GM10248 (cell line): ENCODE measurements around the gene ARL3.
"Not testable (repeated sequence)": the region's sequence is repeated elsewhere in the genome, so short reads cannot be mapped to it uniquely, and the experiment has no call there.

Experiments
- CTCF ChIA-PET: fragments of 300-600 bp; sonication (Branson Sonifier 250); formaldehyde crosslinking; extraction: SDS; loops from one replicate; lab custom pipeline; 2021; ENCODE audit warnings: antibody characterized with exemption; lab: Yijun Ruan, JAX
- POLR2A ChIA-PET: fragments of 350-650 bp; sonication (Branson Sonifier 250); formaldehyde crosslinking; extraction: SDS; loops from one replicate; lab custom pipeline; 2020; ENCODE audit warnings: antibody characterized with exemption; lab: Yijun Ruan, JAX
- DNase-seq: peaks from one replicate; pipeline ENCODE4 v3.0.0; 2012; ENCODE audit errors: extremely low spot score
- TF ChIP-seq, protein P1 (sequence below): IDR thresholded peaks from 2 replicates; pipeline ENCODE4 v1.5.1; 2012; ENCODE audit warnings: mild to moderate bottlenecking, low read depth; ENCODE audit errors: extremely low read depth, missing control alignments, control extremely low read depth

Gene ARL3, protein sequence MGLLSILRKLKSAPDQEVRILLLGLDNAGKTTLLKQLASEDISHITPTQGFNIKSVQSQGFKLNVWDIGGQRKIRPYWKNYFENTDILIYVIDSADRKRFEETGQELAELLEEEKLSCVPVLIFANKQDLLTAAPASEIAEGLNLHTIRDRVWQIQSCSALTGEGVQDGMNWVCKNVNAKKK

DNA sequence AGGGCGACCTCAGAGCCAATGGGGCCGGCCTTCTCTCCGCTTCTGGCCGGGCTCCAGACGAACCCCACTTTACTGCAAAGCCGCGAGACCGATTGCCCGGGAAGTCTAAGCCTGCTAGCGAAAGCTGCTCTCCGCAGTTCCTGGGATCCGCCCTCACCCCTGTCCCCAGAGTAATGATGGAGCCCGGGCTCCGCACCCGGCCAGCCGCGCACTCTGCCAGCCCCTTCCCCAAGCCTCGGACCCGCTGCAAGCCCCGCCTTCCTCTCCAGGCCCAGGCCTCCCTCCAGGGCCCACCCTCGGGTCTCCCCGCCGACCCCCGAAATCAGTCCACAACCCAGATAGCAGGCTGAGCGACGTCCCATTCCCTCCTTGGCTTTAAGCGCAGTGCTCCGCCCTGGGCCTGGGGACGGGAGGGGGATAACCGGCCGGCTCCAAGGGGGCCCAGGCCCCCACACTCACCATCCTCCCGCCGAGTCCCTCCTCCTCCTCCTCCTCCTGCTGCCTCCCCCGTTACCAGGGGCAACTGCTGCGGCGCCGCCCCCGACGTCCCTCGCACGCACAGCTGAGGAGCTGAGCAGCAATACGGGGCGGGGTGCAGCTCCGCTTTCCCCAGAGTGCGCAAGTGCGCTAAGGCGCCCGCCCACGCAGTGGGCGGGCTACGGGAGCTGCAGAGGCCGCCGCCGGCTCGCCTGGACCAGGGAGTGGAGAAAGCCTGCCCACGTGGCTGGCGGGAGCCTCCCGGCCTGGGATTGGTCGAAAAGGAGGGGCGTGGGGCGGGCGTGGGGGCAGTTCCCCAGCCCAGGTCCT is at the start of gene ARL3:
Gene ARL3, minus strand, starts transcription at position 584 of the 807 bp plus-strand sequence. Its CDS starts 122 bp downstream, at position 462.
- TF ChIP-seq, protein P1, sequence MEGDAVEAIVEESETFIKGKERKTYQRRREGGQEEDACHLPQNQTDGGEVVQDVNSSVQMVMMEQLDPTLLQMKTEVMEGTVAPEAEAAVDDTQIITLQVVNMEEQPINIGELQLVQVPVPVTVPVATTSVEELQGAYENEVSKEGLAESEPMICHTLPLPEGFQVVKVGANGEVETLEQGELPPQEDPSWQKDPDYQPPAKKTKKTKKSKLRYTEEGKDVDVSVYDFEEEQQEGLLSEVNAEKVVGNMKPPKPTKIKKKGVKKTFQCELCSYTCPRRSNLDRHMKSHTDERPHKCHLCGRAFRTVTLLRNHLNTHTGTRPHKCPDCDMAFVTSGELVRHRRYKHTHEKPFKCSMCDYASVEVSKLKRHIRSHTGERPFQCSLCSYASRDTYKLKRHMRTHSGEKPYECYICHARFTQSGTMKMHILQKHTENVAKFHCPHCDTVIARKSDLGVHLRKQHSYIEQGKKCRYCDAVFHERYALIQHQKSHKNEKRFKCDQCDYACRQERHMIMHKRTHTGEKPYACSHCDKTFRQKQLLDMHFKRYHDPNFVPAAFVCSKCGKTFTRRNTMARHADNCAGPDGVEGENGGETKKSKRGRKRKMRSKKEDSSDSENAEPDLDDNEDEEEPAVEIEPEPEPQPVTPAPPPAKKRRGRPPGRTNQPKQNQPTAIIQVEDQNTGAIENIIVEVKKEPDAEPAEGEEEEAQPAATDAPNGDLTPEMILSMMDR = no peak
- DNase-seq = peak; percentile 98
- ChIA-PET CTCF (interaction anchor here (0.9 to 5.2 kb wide), 18 partner anchors 8 to 357 kb away, joined by 3 to 41 read pairs (median 5); partner anchors contain the start of genes TRIM8 and WBP1L), POLR2A (interaction anchor here (0.5 to 1.4 kb wide), 5 partner anchors 53 to 171 kb away, joined by 3 to 5 read pairs (median 3); no protein-coding TSS in a partner anchor)

DNA sequence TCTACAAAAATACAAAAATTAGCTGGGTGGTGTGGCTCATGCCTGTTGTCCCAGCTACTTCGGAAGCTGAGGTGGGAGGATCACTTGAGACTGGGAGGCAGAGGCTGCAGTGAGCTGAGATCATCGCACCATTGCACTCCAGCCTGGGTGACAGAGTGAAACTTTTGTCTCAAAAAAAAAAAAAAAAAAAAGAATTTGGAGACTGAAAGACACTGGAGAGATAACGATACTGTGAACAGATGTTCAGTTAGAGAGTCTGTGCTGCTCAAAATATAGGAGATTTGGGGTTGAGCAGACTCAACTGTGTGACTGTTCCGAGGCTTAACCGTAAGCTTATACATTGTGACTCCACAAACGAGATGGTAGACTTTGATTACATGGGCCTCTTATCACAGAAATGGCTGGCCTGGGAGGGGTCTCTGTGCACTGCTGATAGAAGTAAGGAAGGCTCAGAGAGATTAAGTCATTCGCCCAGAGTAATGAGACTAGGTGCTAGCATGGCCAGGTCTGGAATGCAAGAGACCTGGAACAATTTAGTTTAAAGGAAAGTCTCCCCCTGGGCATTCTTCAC is 48.9 kb upstream of the ARL3 start:
- DNase-seq = no peak
- TF ChIP-seq, protein P1 = no peak
- ChIA-PET POLR2A (no interaction called here), CTCF (interaction anchor here (1.4 to 6.1 kb wide), 3 partner anchors 11 to 25 kb away, joined by 3 to 41 read pairs (median 3); no protein-coding TSS in a partner anchor)

DNA sequence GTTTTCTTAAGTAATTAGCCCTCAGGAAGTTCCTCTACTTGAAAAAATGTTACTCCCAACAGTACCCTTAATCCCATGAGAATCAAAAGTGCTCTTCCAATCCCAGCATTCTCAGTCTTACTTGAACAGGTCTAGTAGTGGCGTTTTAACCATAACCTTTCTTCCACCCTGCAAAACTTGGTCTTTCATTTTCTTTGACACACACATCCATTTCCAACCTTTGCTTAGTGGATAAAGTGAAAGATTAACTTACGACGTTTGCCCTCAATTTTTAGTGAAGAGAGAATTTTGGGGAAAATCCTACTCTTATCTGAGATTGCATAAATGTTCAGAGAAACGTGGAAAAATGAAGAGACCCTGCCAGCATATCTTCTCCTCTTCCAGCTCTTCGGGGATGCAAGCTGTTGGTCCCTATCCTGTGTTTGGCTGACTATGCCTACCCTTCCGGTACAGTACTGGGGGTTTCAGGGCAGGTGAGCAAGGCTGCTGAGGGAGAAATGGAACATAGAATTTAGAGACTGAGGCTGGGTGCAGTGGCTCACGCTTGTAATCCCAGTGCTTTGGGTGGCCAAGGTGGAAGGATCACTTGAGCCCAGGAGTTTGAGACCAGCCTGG is 48.3 kb upstream of the ARL3 start:
- DNase-seq = no peak
- TF ChIP-seq, protein P1 = no peak
- ChIA-PET POLR2A (no interaction called here), CTCF (interaction anchor here (1.5 to 6.1 kb wide), 2 partner anchors 10 to 25 kb away, joined by 3 to 41 read pairs; no protein-coding TSS in a partner anchor)

DNA sequence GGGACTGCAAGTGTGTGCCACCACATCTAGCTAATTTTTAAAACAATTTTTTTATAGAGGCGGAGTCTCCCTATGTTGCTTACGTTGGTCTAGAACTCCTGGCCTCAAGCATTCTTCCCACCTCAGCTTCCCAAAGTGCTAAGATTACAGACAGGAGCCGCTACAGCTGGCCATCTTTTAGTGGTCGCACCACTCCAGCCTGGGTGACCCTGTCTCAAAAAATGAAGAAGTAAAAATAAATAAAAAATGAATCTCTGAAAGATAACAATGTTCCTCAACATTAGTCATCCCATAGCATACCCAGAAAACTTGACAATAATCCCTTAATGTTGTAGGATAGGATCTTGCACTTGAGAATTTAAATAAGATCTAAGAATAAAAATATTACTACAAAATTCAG is 47.8 kb upstream of the ARL3 start:
- ChIA-PET CTCF (interaction anchor here (6.1 kb wide), 1 partner anchor 9 kb away, joined by 41 read pairs; no protein-coding TSS in a partner anchor), POLR2A (no interaction called here)
- TF ChIP-seq, protein P1 = no peak
- DNase-seq = no peak

DNA sequence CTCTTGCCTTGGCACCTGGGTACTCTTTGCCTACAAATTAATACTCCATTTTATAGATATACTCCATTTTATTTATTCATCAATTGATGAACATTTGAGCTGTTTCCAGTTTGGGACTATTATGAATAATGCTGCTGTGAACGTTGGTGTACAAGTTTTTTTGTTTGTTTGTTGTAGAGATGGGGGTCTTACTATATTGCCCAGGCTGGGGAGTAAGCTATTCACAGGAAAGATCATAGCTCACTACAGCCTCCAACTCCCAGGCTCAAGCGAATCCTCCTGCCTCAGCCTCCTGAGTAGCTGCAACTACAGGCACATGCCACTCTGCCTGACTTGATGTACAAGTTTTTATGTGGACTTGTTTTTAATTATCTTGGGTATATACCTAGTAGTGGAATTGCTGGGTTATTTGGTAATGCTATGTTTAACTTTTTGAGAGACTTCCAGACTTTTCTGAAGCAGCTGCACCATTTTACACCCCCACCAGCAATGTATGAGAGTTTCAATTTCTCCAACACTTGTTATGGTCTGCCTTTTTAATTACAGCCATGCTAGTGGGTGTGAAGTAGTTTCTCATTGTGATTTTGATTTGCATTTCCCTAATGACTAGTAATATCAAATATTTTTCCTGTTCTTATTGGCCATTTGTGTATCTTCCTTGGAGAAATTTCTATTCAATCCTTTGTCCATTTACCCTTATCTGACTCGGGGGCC is 45.5 kb upstream of the ARL3 start:
- DNase-seq = no peak
- CTCF ChIA-PET = interaction anchor here (0.8 kb wide), 1 partner anchor 40 kb away, joined by 3 read pairs; no protein-coding TSS in a partner anchor
- POLR2A ChIA-PET = no interaction called here
- TF ChIP-seq, protein P1 = no peak

DNA sequence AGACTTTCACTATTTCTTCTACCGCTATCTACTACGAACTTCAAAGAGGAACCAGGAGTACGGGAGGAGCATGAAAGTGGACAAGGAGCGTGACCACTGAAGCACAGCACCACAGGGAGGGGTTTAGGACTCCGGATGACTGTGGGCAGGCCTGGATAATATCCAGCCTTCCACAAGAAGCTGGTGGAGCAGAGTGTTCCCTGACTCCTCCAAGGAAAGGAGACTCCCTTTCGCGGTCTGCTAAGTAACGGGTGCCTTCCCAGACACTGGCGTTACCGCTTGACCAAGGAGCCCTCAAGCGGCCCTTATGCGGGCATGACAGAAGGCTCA is 44.7 kb upstream of the ARL3 start:
- CTCF ChIA-PET, POLR2A ChIA-PET, DNase-seq: not testable (repeated sequence)
